GM12873 (cell line): Measurements from ENCODE around the gene KAZN.

Experiments
- TF ChIP-seq, protein P1 (sequence below): IDR thresholded peaks from 2 replicates; pipeline ENCODE4 v1.5.1; 2012; ENCODE audit warnings: low read depth, mild to moderate bottlenecking, moderate library complexity, low read length, control low read depth; ENCODE audit not compliant: insufficient read depth; ENCODE audit errors: missing control alignments

Gene KAZN

DNA sequence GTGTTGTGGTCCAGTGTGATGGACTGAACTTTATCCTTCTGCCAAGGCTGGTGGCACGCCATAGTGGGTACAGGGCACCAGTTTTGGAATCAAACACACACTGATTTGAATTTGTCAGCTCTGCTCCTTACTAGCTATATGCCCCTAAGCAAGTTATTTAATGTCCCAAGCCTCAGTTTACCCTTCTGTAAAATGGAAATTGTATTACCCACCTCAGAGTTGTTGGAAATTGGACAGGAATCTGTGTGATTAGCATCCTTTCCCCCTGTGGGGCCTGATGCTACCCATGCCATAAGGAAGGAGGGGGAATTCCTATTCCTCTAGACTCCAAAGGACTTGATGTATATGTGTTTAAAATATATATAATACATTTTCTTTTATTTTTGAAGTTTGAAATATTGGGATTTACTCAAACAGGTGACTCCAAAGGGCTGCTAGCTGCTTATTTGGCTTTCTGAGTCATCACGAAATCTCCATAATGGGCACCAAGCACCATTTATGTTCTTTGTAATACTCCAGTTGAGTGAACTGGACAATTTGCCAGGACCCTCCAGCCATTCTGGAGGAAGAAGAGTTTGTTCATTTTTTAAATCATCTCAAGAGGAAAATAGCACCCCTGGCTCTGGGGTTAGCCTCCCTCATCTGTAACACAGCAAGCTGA, 330.5 kb downstream of the KAZN start:
- TF ChIP-seq, protein P1, sequence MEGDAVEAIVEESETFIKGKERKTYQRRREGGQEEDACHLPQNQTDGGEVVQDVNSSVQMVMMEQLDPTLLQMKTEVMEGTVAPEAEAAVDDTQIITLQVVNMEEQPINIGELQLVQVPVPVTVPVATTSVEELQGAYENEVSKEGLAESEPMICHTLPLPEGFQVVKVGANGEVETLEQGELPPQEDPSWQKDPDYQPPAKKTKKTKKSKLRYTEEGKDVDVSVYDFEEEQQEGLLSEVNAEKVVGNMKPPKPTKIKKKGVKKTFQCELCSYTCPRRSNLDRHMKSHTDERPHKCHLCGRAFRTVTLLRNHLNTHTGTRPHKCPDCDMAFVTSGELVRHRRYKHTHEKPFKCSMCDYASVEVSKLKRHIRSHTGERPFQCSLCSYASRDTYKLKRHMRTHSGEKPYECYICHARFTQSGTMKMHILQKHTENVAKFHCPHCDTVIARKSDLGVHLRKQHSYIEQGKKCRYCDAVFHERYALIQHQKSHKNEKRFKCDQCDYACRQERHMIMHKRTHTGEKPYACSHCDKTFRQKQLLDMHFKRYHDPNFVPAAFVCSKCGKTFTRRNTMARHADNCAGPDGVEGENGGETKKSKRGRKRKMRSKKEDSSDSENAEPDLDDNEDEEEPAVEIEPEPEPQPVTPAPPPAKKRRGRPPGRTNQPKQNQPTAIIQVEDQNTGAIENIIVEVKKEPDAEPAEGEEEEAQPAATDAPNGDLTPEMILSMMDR, result no peak

DNA sequence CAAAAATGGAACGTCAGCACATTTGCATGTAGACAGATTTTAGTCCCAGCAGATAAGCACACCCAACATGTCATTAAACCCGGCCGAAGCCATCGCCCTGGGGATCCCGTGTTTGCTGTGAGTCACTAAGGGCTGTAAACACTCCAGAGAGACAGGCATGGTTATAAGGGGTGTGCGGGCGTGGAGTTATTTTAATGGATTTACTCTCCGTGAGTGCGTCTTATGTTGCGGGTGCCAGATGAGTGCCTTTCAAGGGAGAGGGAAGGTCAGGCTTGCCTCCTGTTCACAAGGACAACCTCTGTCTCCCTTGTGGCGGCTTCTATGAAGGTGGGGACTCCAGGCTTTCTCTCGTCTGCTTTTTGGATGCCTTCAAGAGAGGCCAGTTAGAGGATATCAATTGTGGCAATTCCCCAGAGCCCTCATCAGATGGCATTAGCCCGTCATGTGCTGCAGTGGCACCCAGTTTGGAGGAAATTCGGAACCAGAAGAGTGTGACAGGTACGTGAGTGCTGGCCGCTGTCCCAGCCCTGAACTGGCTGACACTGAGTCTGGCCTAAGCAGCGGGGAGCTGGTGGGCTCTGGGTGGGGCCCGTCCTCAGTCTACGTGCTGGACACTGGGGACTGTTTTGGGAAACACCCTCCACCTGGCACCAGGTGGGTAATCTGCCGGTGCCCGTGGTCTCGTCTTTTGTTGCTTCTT, 331.2 kb downstream of the KAZN start:
- TF ChIP-seq, protein P1, result no peak

DNA sequence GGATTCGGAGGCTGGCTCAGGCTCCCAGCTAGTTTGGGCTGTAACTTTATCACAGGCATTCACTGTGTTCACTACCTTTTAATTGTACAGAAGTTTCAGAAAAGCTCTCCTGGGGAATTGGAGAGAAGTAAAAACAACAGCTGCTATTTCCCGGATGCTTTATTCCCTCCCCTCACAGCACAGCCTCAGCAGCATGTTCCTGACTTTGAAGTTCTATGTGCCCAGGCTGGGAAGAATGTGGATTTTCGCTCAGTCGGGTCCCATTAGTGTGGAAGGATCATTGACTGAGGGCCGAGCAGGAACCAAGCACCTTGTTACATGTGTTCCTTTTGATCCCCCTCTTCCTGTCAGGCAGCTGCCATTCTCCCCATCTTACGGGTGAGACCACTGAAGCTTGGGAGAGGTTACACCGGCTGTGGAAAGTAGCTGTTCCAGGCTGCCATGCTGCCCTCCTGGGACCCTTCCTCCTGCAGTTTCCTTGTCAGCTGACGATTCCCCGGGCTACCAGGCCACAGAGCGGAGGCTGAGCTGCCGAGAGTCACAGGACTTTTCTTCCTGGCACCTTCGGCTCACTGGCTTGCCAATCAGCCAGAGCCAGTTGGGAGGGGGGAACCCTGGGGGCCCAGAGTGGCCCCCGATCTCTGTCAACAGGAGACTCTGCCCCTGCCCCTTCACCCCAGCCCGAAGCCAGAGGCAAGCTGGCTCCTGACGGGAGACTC, 331.9 kb downstream of the KAZN start:
- TF ChIP-seq, protein P1, result no peak

DNA sequence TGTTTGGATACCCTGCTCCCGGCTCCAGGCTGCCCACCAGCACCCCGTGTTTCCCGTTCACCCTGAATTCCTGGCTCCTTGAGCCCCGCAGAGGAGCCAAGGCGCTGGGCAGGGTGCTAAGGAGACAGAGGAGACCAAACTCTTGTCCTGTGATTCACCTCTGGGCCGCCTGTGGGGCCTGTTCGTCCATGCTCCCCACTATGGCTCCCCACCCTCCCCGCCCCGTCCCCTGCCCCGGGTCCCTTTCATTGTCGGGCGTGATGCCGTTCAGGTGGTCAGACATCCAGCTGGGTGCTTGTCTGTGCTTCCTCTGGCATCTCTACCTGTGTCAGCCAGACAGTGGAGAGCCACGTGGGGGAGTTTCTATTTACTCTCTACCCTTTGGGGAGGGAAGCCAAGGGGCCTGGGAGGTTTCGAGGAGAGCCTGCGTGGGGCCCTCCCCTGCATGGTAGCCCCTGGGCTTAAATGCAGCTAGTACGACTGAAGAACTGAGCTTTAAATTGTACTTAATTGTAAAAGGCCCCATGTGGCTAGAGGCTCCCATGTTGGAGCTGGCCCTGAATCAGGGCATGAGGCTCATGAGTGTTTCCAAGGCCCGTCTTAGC, 333.7 kb downstream of the KAZN start:
- TF ChIP-seq, protein P1, result no peak

DNA sequence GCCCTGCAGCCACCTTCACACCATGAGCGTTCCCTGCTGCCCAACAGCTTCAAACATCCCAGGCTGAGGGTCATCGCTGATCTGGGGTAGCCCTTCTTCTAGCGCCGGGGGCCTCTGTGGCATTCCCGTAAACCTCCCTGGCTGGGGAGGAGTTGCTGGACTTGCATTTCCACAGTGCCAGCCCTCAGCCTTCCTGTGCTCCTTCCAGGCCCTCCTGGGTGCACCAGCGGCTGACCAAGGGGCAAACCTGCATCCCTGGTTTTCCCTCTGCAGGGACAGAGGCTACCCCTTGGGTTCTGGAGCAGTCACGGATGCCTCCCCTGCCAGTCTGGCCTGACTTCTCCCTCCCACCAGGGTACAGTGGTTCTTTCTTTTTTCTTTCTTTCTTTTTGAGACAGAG, 336.4 kb downstream of the KAZN start:
- TF ChIP-seq, protein P1, result no peak

DNA sequence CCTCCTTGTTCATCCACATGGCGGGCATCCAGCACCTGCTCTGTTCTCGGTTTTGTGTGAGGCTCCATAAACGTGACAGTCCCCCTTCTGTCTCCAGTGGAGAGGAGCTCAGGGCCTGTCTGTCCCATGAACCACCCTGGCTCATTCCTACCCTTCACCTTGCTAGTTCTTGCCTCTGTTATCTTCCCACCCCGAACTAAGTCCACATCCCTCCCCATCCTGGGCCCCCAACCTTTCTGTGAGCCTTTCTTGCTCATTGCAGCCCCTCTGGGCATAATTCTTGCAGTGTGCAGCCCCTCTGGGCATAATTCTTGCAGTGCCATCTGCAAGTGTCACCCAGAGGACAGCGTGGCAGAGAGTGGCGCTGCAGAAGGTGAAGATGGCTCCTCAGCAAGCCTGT, 338.3 kb downstream of the KAZN start:
- TF ChIP-seq, protein P1, result no peak
